Superior temporal gyrus (tissue), 1 donor: ENCODE measurements around the gene ANGPTL4.
A peak's percentile ranks its signal among the peaks of the same experiment; 100 is the strongest.
"Not testable (repeated sequence)": the region's sequence is repeated elsewhere in the genome, so short reads cannot be mapped to it uniquely, and the experiment has no call there.

Experiments
- DNase-seq: peaks from one replicate; pipeline ENCODE4 v3.0.0-alpha.2; 2016; ENCODE audit errors: extremely low spot score

ANGPTL4 gene, protein sequence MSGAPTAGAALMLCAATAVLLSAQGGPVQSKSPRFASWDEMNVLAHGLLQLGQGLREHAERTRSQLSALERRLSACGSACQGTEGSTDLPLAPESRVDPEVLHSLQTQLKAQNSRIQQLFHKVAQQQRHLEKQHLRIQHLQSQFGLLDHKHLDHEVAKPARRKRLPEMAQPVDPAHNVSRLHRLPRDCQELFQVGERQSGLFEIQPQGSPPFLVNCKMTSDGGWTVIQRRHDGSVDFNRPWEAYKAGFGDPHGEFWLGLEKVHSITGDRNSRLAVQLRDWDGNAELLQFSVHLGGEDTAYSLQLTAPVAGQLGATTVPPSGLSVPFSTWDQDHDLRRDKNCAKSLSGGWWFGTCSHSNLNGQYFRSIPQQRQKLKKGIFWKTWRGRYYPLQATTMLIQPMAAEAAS

DNA sequence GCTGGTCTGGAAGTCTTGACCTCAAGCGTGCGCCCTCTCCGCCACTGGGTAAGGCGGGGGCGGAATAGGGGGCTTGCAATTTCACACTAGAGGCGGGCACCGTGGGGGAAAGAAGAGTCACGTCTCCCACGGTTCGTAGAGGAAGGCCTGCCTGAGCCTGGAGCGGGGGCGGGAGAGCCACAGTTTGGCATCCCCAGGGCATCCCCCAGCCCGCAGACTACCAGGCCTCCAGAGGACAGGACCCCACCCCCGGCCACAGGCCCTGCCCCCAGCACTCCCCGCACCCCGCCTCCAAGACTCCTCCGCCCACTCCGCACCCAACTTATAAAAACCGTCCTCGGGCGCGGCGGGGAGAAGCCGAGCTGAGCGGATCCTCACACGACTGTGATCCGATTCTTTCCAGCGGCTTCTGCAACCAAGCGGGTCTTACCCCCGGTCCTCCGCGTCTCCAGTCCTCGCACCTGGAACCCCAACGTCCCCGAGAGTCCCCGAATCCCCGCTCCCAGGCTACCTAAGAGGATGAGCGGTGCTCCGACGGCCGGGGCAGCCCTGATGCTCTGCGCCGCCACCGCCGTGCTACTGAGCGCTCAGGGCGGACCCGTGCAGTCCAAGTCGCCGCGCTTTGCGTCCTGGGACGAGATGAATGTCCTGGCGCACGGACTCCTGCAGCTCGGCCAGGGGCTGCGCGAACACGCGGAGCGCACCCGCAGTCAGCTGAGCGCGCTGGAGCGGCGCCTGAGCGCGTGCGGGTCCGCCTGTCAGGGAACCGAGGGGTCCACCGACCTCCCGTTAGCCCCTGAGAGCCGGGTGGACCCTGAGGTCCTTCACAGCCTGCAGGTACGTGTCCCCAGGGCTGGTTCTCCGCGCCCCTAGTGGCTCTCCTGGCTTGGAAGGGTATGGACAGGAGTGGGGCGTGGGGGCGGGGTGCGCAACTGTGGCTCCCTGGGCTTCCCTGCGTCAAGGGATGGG, at the start of gene ANGPTL4:
ANGPTL4 (plus strand) TSS at position 353 of the 969 bp plus-strand sequence; CDS start at position 520, 167 bp downstream.
- peak; percentile 22 for DNase-seq

- not testable (repeated sequence) for DNase-seq
Measured at GRCh38 chr19:8314981-8315640, 48.8 kb upstream of the ANGPTL4 start.

- no peak for DNase-seq
Measured at GRCh38 chr19:8316351-8317125, 47.4 kb upstream of the ANGPTL4 start.

GRCh38 chr19:8318835-8319234, 45.1 kb upstream of the ANGPTL4 start:
- not testable (repeated sequence) for DNase-seq

GRCh38 chr19:8319807-8320520, 44.0 kb upstream of the ANGPTL4 start:
- no peak for DNase-seq

GRCh38 chr19:8320564-8321066, 43.3 kb upstream of the ANGPTL4 start:
- DNase-seq = no peak

DNA sequence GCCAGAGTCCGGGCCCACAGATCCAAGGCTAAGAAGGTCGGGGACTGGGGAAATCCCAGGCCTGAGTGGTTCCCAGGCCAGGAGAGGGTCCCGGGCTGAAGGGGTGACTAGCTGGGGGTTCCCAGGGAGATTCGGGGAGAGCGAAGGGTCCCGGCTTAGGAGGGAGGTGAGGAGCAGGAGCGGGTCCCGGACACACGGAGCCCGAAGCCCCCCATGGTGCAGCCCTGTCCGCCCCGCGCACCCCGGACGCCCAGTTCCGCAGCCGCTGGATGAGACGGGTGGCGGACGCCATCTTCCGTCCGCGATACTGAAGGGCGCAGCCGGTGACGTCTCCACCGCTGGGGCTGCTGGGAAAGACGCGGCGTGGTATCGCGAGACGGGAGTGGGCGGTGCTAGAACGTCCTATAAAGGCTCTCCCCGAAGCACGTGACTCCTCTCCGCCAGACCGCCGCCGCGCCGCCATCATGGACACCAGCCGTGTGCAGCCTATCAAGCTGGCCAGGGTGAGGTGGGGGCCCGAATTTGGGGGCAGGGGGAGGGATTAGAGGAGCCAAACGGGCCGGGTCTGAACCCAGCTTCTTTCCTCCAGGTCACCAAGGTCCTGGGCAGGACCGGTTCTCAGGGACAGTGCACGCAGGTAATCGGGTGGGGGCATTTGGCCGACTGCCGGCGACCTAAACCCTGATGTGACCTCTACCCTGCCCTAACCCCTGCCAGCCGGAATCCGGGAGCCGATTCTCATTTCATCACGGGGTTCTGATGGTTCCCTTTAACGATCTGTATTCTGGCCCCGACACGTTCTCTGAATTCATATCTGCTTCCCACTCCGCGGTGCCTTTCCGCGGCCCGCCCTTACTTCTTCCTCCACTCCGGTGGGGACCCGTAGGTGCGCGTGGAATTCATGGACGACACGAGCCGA, 42.6 kb upstream of the ANGPTL4 start, which contains the start of the genes NDUFA7 and RPS28:
NDUFA7 (minus strand) TSS at position 309 of the 919 bp plus-strand sequence; CDS start at position 292, 17 bp downstream.
RPS28 (plus strand) TSS at position 430 of the 919 bp plus-strand sequence; CDS start at position 465, 35 bp downstream.
- peak; percentile 99 for DNase-seq

GRCh38 chr19:8321986-8322637, 41.8 kb upstream of the ANGPTL4 start:
- no peak for DNase-seq

DNA sequence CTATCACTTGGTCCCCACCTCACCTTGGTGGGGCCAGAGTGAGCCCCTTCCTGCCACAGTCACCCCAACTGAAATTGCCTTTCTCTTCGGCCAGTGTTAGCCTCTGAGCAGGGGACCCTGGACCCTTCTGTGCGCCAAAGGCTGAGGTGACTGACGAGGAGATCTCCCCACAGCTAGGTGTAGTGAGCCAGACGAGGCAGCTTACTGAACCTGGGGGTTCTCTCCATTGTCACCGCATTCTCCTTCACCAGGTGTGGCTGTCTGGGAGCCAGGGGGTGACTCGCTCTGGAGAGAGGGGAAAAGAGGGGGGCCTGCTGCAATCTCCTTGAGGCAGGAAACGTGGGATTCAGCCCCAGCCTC, 41.3 kb upstream of the ANGPTL4 start:
- no peak for DNase-seq

- no peak for DNase-seq
Measured at GRCh38 chr19:8323781-8324185, 40.2 kb upstream of the ANGPTL4 start.

DNA sequence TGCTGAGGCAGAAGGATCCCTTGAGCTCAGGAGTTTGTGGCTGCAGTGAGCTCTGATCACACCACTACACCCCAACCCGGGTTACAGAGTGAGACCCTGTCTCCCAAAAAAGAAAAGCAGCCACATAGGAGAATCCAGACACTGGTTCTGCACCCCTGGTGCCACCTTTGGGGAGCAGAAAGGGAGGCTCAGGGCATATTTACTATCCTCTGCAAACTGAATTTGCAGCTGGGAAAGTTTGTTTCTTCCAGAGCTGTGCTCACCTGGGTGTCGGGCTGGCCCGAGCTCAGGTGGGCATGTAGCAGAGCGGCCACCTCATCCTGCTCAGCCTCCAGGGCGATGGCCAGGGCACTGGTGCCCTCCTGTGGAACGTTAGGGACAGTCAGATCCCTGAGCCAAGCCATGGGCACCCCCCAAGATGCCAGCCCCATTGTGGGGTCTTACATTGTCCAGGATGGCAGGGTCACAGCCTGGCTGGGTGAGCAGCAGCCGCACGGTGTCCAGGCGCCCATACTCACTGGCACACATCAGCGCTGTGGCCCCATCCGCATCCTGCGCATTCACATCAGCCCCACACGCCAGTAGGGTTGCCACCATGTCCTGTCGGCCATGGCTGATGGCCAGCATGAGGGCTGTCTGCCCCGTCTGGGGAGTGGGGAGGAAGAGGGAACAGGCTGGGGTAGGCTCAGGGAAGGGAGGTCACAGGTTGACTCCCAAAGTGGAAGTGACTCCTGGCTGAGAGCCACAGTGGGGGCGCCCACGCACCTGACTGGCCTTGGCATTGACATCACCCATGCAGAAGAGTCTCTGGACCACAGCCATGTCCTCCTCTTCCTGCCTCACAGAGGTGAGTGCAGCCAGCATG, 39.5 kb upstream of the ANGPTL4 start:
- no peak for DNase-seq

- no peak for DNase-seq
Measured at GRCh38 chr19:8325454-8325853, 38.5 kb upstream of the ANGPTL4 start.

- no peak for DNase-seq
Measured at GRCh38 chr19:8329996-8330395, 34.0 kb upstream of the ANGPTL4 start.

DNA sequence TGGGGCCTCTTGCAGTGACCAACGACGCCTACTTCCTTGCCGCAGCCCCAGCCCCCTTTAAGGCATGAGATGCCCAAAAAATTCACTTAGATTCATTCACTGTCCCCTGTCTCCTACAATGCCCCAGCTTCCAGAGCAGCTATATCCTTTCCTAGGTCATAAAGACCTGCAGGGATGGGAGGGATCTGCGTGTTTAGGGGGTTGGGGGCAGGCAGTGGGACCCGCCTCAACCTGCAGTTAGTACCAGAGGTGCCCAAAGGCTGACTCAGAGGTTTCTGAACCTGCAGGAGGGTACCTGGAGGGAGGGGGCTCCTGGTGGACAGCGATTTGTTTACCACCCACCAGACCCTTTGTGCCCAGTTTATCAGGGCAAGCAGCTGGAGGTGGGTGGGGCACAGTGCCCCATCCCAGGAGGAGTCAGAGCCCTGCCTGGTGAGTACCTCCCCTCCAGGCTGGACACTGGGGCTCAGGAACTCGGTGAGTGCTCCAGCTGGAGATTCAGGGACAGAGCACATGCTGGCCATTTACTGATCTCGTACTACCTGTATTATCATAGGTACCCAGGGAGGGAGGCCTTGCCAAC, 32.6 kb upstream of the ANGPTL4 start:
- DNase-seq = no peak

GRCh38 chr19:8332976-8333766, 30.8 kb upstream of the ANGPTL4 start:
- DNase-seq = no peak

- DNase-seq = no peak
Measured at GRCh38 chr19:8333767-8334457, 30.0 kb upstream of the ANGPTL4 start.
